CD14-positive monocyte (primary cell): ENCODE data around the gene NAA16. TPM values are rescaled to one million over a fixed set of nuclear protein-coding genes. Genes with fewer than 3 reads are reported as not detected.

ENCODE experiments used
- DNase-seq, 3 donors: peaks; one replicate each; pipeline ENCODE4 v3.0.0-alpha.2; 2011 to 2022
- H2AFZ ChIP-seq: 2 replicates; pipeline ENCODE4 v1.6.0; 2012; ENCODE audit warnings: mild to moderate bottlenecking, low read depth, low read length, inconsistent platforms; ENCODE audit not compliant: insufficient read depth, poor library complexity, severe bottlenecking
- H3K27ac ChIP-seq, 2 donors: 1 replicate in 1 of 2; 2 replicates in 1 of 2; pipeline ENCODE4 v1.5.1; 2012 to 2013; ENCODE audit warnings: low read length in 2 of 2, control low read depth in 1 of 2, inconsistent platforms in 1 of 2, low read depth in 1 of 2, mild to moderate bottlenecking in 1 of 2
- H3K27me3 ChIP-seq, 2 donors: one replicate each; pipeline versions ENCODE4 v1.6.0 to v1.6.1; 2011 to 2013; ENCODE audit warnings: low read length in 2 of 2; ENCODE audit not compliant: control insufficient read depth in 2 of 2, insufficient read depth in 2 of 2
- H3K36me3 ChIP-seq, 2 donors: replicated peaks in 1 of 2; 1 replicate in 1 of 2; 2 replicates in 1 of 2; pipeline versions ENCODE4 v1.5.1 to v1.6.1; 2012 to 2013; ENCODE audit warnings: low read length in 2 of 2, control low read depth in 1 of 2, inconsistent platforms in 1 of 2, mild to moderate bottlenecking in 1 of 2; ENCODE audit not compliant: insufficient read depth in 2 of 2, control insufficient read depth in 1 of 2
- H3K4me1 ChIP-seq, 2 donors: 1 replicate in 1 of 2; 2 replicates in 1 of 2; pipeline versions ENCODE4 v1.5.1 to v1.6.1; 2012 to 2013; ENCODE audit warnings: low read length in 2 of 2, control low read depth in 1 of 2, inconsistent platforms in 1 of 2, mild to moderate bottlenecking in 1 of 2, moderate library complexity in 1 of 2; ENCODE audit not compliant: insufficient read depth in 2 of 2, control insufficient read depth in 1 of 2
- H3K4me2 ChIP-seq: replicated peaks from 2 replicates; pipeline ENCODE3; 2012; ENCODE audit warnings: low read length, moderate library complexity, mild to moderate bottlenecking; ENCODE audit not compliant: poor library complexity, severe bottlenecking; ENCODE audit errors: extremely low read depth
- H3K4me3 ChIP-seq, 3 experiments: fragments of 200-600 bp in 1 of 3; sonication (generic) in 1 of 3; replicated peaks in 1 of 3; 1 replicate in 2 of 3; 2 replicates in 1 of 3; pipeline ENCODE4 v1.5.1; 2011 to 2013; ENCODE audit warnings: low read length in 3 of 3, mild to moderate bottlenecking in 3 of 3, control low read depth in 2 of 3, low read depth in 2 of 3, inconsistent platforms in 1 of 3, moderate library complexity in 1 of 3
- H3K79me2 ChIP-seq: 2 replicates; pipeline ENCODE4 v1.6.0; 2012; ENCODE audit warnings: mild to moderate bottlenecking, control low read depth, inconsistent platforms, low read length, moderate library complexity; ENCODE audit not compliant: insufficient read depth
- H3K9ac ChIP-seq: 2 replicates; pipeline ENCODE4 v1.6.0; 2017; ENCODE audit warnings: low read length, mild to moderate bottlenecking; ENCODE audit not compliant: insufficient read depth, poor library complexity, severe bottlenecking
- H3K9me3 ChIP-seq, 2 donors: replicated peaks in 1 of 2; 1 replicate in 1 of 2; 2 replicates in 1 of 2; pipeline versions ENCODE4 v1.5.1 to v1.6.1; 2012 to 2013; ENCODE audit warnings: low read length in 2 of 2, control low read depth in 1 of 2; ENCODE audit not compliant: control insufficient read depth in 1 of 2, insufficient read depth in 1 of 2
- H4K20me1 ChIP-seq: 2 replicates; pipeline ENCODE4 v1.6.0; 2012; ENCODE audit warnings: mild to moderate bottlenecking, low read length, control low read depth, moderate library complexity; ENCODE audit not compliant: insufficient read depth
- H3K27ac Mint-ChIP-seq, 7 donors: one replicate each; pipeline ENCODE4 v1.8.0; 2020; ENCODE audit warnings: mild to moderate bottlenecking in 7 of 7, mixed read lengths in 7 of 7, moderate library complexity in 6 of 7, inconsistent platforms in 2 of 7
- H3K27me3 Mint-ChIP-seq, 3 donors: one replicate each; pipeline ENCODE4 v1.8.0; 2021 to 2022; ENCODE audit warnings: low read depth in 3 of 3, mild to moderate bottlenecking in 3 of 3, mixed read lengths in 3 of 3, moderate library complexity in 3 of 3, inconsistent platforms in 1 of 3
- H3K36me3 Mint-ChIP-seq, 2 donors: one replicate each; pipeline ENCODE4 v1.8.0; 2020; ENCODE audit warnings: mixed read lengths in 2 of 2, inconsistent platforms in 1 of 2, mild to moderate bottlenecking in 1 of 2
- H3K4me1 Mint-ChIP-seq: one replicate; pipeline ENCODE4 v1.8.0; 2020; ENCODE audit warnings: mild to moderate bottlenecking, mixed read lengths
- H3K4me3 Mint-ChIP-seq, 2 donors: one replicate each; pipeline ENCODE4 v1.8.0; 2020; ENCODE audit warnings: mild to moderate bottlenecking in 2 of 2, mixed read lengths in 2 of 2, moderate library complexity in 1 of 2
- H3K9me3 Mint-ChIP-seq, 7 donors: one replicate each; pipeline ENCODE4 v1.8.0; 2020 to 2022; ENCODE audit warnings: mixed read lengths in 7 of 7, mild to moderate bottlenecking in 6 of 7, moderate library complexity in 6 of 7, inconsistent platforms in 2 of 7
- WGBS: methylation state at CpG from one replicate; pipeline ENCODE4 v1.1.5; 2013; ENCODE audit warnings: missing lambda C conversion rate; ENCODE audit not compliant: insufficient coverage; 5-methylcytosine and 5-hydroxymethylcytosine counted together
- intact Hi-C, 2 donors: fragments of 100-400 bp; cut with micrococcal nuclease; formaldehyde crosslinking; loops; one replicate each; pipeline versions ENCODE4 v1.15.0 to v1.15.1; 2023
- polyA plus RNA-seq, 3 donors: library from polyadenylated mRNA; depleted of rRNA in 1 of 3; unstranded in 2 of 3; stranded (reverse) in 1 of 3; fragments of 300-500 nt in 2 of 3; fragments of >200 nt in 1 of 3; fragmentation: Illumina TruSeq in 2 of 3; gene quantifications; 1 replicate in 2 of 3; 2 replicates in 1 of 3; pipeline ENCODE4 v1.2.3, GENCODE V29; 2012 to 2021
- TF ChIP-seq, protein P1 (sequence below): fragments of 200-600 bp; IDR thresholded peaks from one replicate; pipeline ENCODE4 v1.8.0; 2022; ENCODE audit warnings: antibody characterized with exemption, mild to moderate bottlenecking

Gene NAA16
- polyA plus RNA-seq, 3 donors, result 3.8 to 20.6 (median 5.9) TPM

DNA sequence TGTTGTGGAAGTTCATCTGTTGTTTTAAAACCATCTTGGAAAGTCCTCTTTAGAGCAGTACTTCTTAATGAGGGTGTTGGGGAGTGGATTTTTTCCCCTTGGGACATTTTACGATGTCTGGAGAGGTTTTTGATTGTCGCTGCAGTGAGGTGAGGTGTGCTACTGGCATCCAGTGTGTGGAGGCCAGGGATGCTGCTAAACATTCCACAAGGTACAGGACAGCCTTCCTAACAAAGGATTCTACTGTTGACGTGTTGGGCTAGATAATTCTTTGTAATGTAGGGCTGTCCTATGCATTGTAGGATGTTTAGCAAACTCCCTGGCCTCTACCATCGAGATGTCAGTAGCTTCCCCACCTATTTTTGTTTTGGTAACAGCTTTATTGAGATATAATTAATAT, 33.3 kb downstream of the NAA16 start:
- peaks cover 0 to 4% (median 0%) of the 10 kb centered on the region in 7 donors for H3K9me3 Mint-ChIP-seq
- H3K4me1 Mint-ChIP-seq, result peaks cover 13% of the 10 kb centered on the region
- Histone ChIP-seq H3K36me3 (peaks cover 27 to 77% of the 10 kb centered on the region in 2 donors), H3K4me1 (peaks cover 0 to 4% of the 10 kb centered on the region in 2 donors), H3K27ac (peak overlapping the region in 1 of 2 donors; percentile 46), H2AFZ (no peak overlapping the region), H3K9ac (no peak overlapping the region), H3K79me2 (peaks cover 42% of the 10 kb centered on the region), H3K9me3 (no peaks in the 10 kb centered on the region), H3K27me3 (no peaks in the 10 kb centered on the region), H3K4me2 (no peak overlapping the region), H3K4me3 (no peak overlapping the region), H4K20me1 (no peaks in the 10 kb centered on the region)
- TF ChIP-seq, protein P1, sequence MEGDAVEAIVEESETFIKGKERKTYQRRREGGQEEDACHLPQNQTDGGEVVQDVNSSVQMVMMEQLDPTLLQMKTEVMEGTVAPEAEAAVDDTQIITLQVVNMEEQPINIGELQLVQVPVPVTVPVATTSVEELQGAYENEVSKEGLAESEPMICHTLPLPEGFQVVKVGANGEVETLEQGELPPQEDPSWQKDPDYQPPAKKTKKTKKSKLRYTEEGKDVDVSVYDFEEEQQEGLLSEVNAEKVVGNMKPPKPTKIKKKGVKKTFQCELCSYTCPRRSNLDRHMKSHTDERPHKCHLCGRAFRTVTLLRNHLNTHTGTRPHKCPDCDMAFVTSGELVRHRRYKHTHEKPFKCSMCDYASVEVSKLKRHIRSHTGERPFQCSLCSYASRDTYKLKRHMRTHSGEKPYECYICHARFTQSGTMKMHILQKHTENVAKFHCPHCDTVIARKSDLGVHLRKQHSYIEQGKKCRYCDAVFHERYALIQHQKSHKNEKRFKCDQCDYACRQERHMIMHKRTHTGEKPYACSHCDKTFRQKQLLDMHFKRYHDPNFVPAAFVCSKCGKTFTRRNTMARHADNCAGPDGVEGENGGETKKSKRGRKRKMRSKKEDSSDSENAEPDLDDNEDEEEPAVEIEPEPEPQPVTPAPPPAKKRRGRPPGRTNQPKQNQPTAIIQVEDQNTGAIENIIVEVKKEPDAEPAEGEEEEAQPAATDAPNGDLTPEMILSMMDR, result no peak
- no CpG with 5 or more reads among the region's 4 CpGs for WGBS
- no peak overlapping the region for H3K4me3 Mint-ChIP-seq
- intact Hi-C loops, result no loop called here
- H3K36me3 Mint-ChIP-seq, result peaks cover 59 to 79% of the 10 kb centered on the region in 2 donors
- peak overlapping the region in 3 of 7 donors; percentile 3 to 16 (median 13) for H3K27ac Mint-ChIP-seq
- H3K27me3 Mint-ChIP-seq, result no peaks in the 10 kb centered on the region
- no peak for DNase-seq

GRCh38 chr13:41345165-41345913, 34.3 kb downstream of the NAA16 start:
- Histone ChIP-seq H3K9ac (no peak overlapping the region), H3K79me2 (peaks cover 38% of the 10 kb centered on the region), H4K20me1 (no peaks in the 10 kb centered on the region), H3K27ac (peak overlapping the region in 1 of 2 donors; percentile 3), H3K9me3 (no peaks in the 10 kb centered on the region), H3K36me3 (peaks cover 27 to 71% of the 10 kb centered on the region in 2 donors), H3K27me3 (no peaks in the 10 kb centered on the region), H3K4me3 (no peak overlapping the region), H3K4me1 (peaks cover 0 to 4% of the 10 kb centered on the region in 2 donors), H3K4me2 (no peak overlapping the region), H2AFZ (no peak overlapping the region)
- intact Hi-C loops, result no loop called here
- Mint-ChIP-seq H3K36me3 (peaks cover 52 to 81% of the 10 kb centered on the region in 2 donors), H3K9me3 (peaks cover 0 to 4% (median 0%) of the 10 kb centered on the region in 7 donors), H3K27ac (peak overlapping the region in 1 of 7 donors; percentile 78), H3K4me1 (peaks cover 13% of the 10 kb centered on the region), H3K27me3 (no peaks in the 10 kb centered on the region), H3K4me3 (no peak overlapping the region)
- TF ChIP-seq, protein P1, result no peak
- DNase-seq, result no peak
- WGBS, result 100% methylated on average over 2 of the region's 9 CpGs
